DMS53 (cell line): ENCODE measurements around the gene FIZ1.
A peak's percentile ranks its signal among the peaks of the same experiment; 100 is the strongest.
"Not testable (repeated sequence)": the region's sequence is repeated elsewhere in the genome, so short reads cannot be mapped to it uniquely, and the experiment has no call there.

Experiments used
- DNase-seq: peaks from one replicate; lab custom pipeline; 2025; lab: John Stamatoyannopoulos, UW

The FIZ1 gene

GRCh38 chr19:55593096-55593772, 6.1 kb downstream of the FIZ1 start:
- DNase-seq: no peak

DNA sequence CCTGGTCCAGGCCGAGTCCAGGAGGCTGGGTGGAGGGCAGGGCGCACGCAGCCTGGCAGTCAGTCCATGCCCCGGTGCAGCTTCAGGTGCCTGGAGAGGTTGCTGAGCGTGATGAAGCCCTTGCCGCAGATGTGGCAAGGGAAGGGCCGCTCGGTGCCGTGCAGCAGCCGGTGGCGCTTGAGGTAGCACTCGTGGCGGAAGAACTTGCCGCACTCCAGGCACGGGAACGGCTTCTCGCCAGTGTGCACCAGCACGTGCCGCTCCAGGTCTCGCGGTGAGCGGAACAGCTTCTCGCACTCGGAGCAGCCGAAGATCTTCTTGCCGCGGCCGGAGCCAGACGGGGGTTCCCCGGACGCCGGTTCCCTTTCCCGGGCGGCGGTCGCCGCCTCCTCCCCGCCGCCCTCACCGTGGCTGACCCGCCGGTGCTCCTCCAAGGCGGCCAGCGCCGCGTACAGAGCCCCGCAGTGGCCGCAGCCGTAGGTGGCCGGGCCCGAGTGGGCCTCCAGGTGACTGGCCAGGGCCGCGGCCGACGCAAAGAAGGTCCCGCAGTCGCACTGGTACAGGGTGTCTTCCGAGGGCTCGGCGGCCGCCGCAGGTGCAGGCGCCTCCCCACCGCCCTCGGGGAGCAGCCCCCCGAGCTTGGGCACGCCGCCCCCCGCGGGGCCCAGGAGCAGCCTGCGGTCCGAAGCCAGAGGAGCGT, 6.8 kb downstream of the FIZ1 start:
- DNase-seq: no peak

GRCh38 chr19:55591555-55591954, 7.8 kb downstream of the FIZ1 start:
- peak; percentile 48 for DNase-seq

GRCh38 chr19:55590617-55591016, 8.7 kb downstream of the FIZ1 start:
- DNase-seq: peak; percentile 56

- DNase-seq: no peak
Measured at GRCh38 chr19:55590109-55590508, 9.2 kb downstream of the FIZ1 start.

GRCh38 chr19:55588738-55589137, 10.6 kb downstream of the FIZ1 start:
- DNase-seq: no peak

DNA sequence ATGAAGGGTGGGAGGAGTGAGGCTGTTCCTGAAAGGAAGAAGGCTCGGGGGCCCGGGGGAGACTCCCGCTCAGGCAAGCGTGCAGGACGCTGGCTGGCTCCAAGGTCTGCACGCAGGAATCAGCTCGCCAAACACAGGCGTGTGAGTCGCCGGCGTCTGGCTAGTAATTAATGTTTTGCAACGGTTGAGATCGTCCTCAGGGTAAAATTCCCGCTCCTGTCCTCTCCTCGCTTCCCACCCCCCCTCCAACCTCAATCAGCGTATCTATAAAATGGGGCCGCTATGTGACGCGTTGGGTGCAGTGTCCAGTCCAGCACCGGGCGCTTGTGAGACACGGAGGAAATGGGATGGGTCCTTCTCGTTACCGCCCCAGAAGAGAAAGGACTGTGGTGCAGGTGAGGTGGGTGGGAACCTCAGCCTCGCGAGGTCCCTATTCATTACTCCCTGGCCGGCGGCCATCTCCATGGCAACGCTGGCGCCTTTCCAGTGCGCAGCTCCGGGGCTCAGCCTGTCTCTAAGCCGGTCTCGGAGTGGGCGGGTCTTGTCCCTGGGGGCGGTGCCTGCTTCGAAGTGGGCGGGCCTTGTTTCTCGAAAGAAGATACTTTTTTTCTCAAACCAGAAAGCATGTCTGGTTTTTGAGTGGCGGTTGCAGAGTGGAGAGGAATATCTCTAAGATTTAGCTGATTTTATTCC, 12.2 kb downstream of the FIZ1 start:
- DNase-seq: peak; percentile 99

DNA sequence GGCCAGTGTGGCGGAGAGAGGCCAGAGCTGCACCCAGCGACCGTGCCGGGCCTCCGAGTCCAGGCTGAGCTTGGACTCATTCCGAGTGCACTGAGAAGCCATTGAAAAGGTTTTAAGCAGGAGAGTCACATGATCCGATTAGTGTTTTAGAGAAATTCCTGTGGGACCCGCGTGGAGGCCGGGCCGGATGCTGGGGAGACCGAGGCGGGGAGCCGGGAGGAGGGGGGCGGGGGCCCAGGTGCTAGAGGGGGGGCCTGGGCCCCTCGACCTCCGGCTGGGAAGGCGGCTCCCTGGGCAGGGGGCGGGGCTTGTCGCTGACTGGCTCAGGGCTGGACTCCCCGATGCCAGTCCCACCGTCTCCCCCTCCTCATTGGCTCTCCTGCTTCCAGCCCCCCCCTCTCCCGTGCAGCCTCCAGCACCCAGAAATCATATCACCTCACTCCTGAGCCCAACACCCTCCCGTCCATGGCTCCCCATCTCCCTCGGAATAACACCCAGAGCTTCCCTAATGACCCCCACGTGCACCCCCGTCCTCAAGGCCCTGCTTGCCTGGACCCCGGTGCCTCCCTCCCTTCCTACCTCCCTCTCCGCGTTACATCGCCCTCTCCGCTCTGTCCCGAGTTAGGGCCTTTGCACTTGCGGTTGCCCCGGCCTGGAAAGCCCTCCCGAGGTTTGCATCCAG, 13.5 kb downstream of the FIZ1 start:
- DNase-seq: peak; percentile 77

DNA sequence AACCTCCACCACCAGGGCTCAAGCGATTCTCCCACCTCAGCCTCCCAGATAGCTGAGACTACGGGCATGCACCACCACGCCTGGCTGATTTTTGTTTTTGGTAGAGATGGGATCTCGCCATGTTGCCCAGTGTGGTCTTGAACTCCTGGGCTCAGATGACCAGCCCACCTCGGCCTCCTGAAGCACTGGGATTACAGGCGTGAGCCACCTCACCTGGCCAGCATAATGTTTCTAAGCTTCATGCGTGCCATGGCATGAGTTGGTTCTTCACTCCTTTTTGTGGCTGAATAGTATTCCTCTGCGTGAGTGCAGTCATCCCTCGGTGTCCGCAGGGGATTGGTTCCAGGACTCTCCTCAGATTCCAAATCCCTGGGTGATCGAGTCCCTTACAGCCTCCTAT, 14.4 kb downstream of the FIZ1 start:
- DNase-seq: no peak

GRCh38 chr19:55583897-55584296, 15.4 kb downstream of the FIZ1 start:
- not testable (repeated sequence) for DNase-seq

- DNase-seq: not testable (repeated sequence)
Measured at GRCh38 chr19:55582284-55582683, 17.0 kb downstream of the FIZ1 start.

DNA sequence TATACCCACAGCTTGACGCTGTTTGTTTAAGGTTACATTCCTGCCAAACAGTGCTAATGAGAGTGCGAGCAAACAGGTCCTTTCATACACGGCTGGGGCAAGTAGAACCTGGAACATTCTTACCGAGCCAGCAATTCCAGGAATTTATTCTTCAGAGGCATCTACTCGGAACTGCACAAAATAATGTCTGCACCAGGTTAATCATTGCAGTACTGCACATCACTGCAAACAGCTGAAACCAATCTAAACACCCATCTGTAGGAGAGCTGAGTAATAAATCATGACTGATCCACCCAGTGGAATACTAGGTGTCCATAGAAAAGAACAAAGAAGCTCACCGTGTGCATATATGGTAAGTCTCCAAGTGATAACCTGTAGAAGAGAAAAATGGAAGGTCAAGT, 17.5 kb downstream of the FIZ1 start:
- DNase-seq: peak; percentile 84

- DNase-seq: peak; percentile 78
Measured at GRCh38 chr19:55581145-55581822, 18.0 kb downstream of the FIZ1 start.

DNA sequence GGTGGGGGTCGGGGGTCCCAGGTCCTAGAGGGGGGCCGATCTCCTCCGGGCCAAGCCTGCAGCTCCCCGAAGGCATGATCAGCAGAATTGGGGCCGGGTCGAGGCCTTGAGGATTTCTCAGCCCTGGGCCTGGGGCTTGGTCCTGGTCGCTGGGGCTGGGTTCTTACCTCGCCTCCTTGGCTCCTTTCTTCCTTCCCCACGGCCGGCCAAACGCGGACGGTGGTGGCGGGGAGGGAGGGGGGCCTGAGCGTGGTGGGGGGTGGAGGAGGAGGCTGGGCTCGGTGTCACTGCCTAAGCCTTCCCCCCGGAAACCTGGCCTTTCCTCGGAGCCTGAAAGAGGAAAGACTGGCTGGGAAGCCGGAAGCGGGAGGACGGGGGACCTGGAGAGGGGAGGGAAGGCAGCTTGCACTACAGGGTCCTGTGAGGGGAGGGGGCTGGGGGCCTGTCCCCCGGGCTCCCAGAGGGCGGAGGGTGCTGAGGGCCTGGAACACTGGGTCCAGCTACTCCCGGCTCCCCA, 18.6 kb downstream of the FIZ1 start, which contains the start of gene ZNF579:
ZNF579 (minus strand) TSS at position 221 of the 517 bp plus-strand sequence. CDS start 1,209 bp downstream, outside the sequence.
- peak; percentile 95 for DNase-seq

DNA sequence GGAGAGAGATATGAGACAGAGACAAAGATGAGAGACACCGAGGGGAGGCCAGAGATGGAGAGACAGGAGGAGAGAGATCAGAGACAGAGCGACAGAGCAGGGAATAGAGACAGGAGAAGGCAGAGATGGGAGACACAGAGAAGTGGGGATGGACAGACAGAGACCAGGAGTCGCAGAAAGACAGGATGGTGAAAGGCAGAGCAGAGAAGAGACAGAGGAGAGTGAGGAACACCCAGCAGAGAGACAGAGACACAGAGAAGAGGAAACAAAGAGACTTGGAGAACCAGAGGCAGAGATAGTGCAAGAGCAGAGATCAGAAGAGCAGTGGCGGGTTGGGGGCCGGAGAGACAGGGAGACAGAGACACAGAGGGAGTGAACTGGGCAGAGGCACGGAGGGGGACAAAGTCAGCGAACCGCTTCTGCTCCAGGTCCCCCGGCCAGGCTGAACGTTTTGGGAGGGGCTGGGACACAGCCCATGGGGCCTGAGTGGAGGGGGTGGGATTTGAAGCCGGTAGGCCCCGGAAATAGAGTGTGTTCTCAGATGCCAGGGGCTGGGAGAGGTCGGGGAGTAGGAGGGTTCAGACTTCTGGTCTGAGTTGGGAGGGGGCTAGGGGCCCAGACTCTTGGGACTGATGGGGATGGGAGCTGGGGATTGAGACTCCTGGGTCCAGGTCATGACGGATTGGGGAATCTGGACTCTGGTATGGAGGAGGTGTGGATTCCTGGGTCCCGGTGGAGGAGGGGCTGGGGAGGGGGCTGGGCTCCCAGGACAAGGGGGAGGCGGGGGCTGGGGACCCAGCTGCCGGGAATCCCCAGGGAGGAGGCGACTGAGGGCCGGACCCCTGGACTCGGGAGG, 19.3 kb downstream of the FIZ1 start:
- DNase-seq: peak; percentile 44

- DNase-seq: no peak
Measured at GRCh38 chr19:55578761-55579747, 20.3 kb downstream of the FIZ1 start.

DNA sequence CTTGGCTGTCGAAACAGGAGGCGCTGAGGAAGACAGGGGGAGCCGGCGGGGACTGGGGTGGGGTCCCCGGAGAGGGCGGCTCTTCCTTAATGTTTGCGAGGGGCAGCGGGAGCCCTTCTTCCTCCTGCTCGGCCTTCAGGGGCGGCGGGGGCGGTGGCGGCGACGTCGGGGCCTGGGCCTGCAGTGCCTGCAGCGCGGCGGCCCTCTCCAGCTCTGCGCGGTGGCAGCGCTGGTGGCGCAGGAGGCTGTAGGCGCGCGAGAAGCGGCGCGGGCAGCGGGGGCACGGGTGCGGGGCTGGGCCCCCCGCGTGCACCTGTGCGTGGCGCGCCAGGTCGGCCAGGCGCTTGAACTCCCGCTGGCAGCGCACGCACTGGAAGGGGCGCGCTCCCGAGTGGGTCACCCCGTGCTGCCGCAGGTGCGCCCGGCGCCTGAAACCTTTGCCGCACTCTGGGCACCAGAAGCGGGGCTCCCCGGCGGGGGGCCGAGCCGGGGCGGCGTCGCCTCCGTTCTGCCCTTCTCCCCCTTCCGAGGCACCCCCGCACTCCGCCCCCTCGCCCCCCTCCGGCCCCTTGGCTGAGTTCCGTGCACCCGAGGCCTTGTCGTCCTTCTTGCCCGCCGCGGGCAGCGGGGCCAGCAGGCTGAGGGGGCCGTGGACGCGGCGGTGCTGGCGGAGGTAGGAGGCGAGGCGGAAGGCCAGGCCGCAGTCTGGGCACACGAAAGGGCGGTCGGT, 21.1 kb downstream of the FIZ1 start:
- DNase-seq: no peak

- DNase-seq: no peak
Measured at GRCh38 chr19:55576746-55577145, 22.6 kb downstream of the FIZ1 start.

DNA sequence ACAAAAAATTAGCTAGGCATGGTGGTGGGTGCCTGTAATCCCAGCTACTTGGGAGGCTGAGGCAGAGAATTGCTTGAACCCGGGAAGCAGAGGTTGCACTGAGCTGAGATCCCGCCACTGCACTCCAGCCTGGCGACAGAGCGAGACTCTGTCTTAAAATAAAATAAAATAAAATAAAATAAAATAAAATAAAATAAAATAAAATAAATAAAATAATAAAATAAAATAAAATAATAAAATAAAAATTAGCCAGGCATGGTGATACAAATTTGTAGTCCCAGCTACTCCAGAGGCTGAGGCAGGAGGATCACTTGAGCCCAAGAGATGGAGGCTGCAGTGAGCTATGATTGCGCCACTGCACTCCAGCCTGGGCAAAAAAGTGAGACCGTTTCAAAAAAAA, 25.4 kb downstream of the FIZ1 start:
- not testable (repeated sequence) for DNase-seq
